ENCODE results near the gene LCORL. TPM values are rescaled to one million over a fixed set of nuclear protein-coding genes. Genes with fewer than 3 reads are reported as not detected.
"Not testable (repeated sequence)": the region's sequence is repeated elsewhere in the genome, so short reads cannot be mapped to it uniquely, and the experiment has no call there.

The LCORL gene
- total RNA-seq, 1 experiment from 2014 or later: 13.8 TPM

DNA sequence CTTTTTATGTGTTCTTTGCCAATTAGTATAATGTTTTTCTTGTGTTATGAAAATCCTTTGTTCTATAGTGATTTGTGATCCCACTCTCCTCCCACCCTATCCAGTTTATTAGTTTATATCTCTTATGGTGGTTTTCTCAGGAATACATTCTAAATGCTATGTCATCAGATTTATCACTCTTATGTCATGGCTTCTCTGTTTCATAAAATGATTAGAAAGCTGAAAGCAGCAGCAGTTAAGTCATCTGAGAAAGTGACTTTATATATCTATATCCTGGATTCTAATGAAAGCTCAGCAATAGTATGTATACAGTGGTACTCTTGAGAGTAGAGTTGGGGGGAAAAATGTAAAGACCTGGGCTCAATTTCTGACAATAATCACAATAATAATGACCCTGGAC, 169.6 kb downstream of the LCORL start:
- intact Hi-C loops (cut with micrococcal nuclease; ENCODE audit: unreplicated experiment): no loop called here
- Histone ChIP-seq H3K27ac (no peak overlapping the region), H3K9me3 (ENCODE audit: insufficient read depth, low read depth) (no peaks in the 10 kb centered on the region), H3K36me3 (ENCODE audit: low read depth) (no peaks in the 10 kb centered on the region), H3K4me1 (replicated peaks; ENCODE audit: insufficient read depth) (no peaks in the 10 kb centered on the region), H2AFZ (no peak overlapping the region), H3K79me2 (ENCODE audit: low read depth) (no peaks in the 10 kb centered on the region), H3K4me2 (no peak overlapping the region), H4K20me1 (ENCODE audit: insufficient read depth) (no peaks in the 10 kb centered on the region), H3K4me3 (no peak overlapping the region), H3K27me3 (ENCODE audit: insufficient read depth, low read depth) (no peaks in the 10 kb centered on the region), H3K9me2 (ENCODE audit: insufficient read depth) (no peaks in the 10 kb centered on the region), H3F3A (ENCODE audit: insufficient read depth, low read depth) (no peaks in the 10 kb centered on the region)
- no peak for DNase-seq
- BruUV-seq (replicated peaks): no TSS peak
- TF ChIP-seq, protein P1, sequence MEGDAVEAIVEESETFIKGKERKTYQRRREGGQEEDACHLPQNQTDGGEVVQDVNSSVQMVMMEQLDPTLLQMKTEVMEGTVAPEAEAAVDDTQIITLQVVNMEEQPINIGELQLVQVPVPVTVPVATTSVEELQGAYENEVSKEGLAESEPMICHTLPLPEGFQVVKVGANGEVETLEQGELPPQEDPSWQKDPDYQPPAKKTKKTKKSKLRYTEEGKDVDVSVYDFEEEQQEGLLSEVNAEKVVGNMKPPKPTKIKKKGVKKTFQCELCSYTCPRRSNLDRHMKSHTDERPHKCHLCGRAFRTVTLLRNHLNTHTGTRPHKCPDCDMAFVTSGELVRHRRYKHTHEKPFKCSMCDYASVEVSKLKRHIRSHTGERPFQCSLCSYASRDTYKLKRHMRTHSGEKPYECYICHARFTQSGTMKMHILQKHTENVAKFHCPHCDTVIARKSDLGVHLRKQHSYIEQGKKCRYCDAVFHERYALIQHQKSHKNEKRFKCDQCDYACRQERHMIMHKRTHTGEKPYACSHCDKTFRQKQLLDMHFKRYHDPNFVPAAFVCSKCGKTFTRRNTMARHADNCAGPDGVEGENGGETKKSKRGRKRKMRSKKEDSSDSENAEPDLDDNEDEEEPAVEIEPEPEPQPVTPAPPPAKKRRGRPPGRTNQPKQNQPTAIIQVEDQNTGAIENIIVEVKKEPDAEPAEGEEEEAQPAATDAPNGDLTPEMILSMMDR (conservative IDR thresholded peaks at IDR 0.05): no peak
- TF ChIP-seq EZH2 (IDR thresholded peaks at IDR 0.05; ENCODE audit: low read depth): no peak
- CTCF ChIA-PET: no interaction called here
- POLR2A ChIA-PET (ENCODE audit: unreplicated experiment): no interaction called here

DNA sequence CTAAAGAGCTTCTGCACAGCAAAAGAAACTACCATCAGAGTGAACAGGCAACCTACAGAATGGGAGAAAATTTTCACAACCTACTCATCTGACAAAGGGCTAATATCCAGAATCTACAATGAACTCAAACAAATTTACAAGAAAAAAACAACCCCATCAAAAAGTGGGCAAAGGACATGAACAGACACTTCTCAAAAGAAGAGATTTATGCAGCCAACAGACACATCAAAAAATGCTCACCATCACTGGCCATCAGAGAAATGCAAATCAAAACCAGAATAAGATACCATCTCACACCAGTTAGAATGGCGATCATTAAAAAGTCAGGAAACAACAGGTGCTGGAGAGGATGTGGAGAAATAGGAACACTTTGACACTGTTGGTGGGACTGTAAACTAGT, 171.3 kb downstream of the LCORL start:
- H3K79me2 ChIP-seq (ENCODE audit: low read depth); H3F3A ChIP-seq (ENCODE audit: insufficient read depth, low read depth); H3K27me3 ChIP-seq (ENCODE audit: insufficient read depth, low read depth); H3K4me2 ChIP-seq; H3K9me3 ChIP-seq (ENCODE audit: insufficient read depth, low read depth); H3K36me3 ChIP-seq (ENCODE audit: low read depth); DNase-seq; POLR2A ChIA-PET (ENCODE audit: unreplicated experiment); H4K20me1 ChIP-seq (ENCODE audit: insufficient read depth); H3K27ac ChIP-seq; H2AFZ ChIP-seq; H3K9me2 ChIP-seq (ENCODE audit: insufficient read depth); intact Hi-C loops (cut with micrococcal nuclease; ENCODE audit: unreplicated experiment); H3K4me3 ChIP-seq; BruUV-seq (replicated peaks); H3K4me1 ChIP-seq (replicated peaks; ENCODE audit: insufficient read depth); CTCF ChIA-PET: not testable (repeated sequence)

DNA sequence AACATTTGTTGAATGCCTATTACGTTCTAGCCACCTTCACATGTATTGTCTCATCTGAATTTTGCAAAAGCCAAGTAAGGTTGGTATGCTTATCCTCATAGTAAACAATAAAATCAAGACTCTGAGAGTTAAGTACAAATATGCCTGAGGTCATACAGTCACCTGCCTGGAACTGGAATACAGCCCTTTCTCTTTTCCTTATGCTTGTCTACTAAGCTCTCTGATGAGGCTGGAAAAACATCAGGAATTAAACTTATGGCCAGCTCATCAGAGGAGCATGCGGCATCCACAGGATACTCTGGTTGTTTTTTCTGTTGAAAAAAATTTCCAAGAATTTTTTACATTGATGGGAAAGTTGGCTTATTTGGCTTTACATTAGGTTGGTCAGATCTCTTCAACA, 175.3 kb downstream of the LCORL start:
- no peaks in the 10 kb centered on the region for H3K9me2 ChIP-seq (ENCODE audit: insufficient read depth)
- H2AFZ ChIP-seq: no peak overlapping the region
- ChIA-PET CTCF (no interaction called here), POLR2A (ENCODE audit: unreplicated experiment) (no interaction called here)
- 0 out of 2 replicates have a peak, but pooled peaks cover 5% of the 10 kb centered on the region for H3K36me3 ChIP-seq (ENCODE audit: low read depth)
- no TSS peak for BruUV-seq (replicated peaks)
- no peak overlapping the region for H3K4me3 ChIP-seq
- no peak overlapping the region for H3K4me2 ChIP-seq
- no peaks in the 10 kb centered on the region for H4K20me1 ChIP-seq (ENCODE audit: insufficient read depth)
- no peaks in the 10 kb centered on the region for H3K9me3 ChIP-seq (ENCODE audit: insufficient read depth, low read depth)
- TF ChIP-seq EZH2 (IDR thresholded peaks at IDR 0.05; ENCODE audit: low read depth): no peak
- TF ChIP-seq, protein P1 (conservative IDR thresholded peaks at IDR 0.05): no peak
- no peaks in the 10 kb centered on the region for H3K4me1 ChIP-seq (replicated peaks; ENCODE audit: insufficient read depth)
- H3K79me2 ChIP-seq (ENCODE audit: low read depth): no peaks in the 10 kb centered on the region
- intact Hi-C loops (cut with micrococcal nuclease; ENCODE audit: unreplicated experiment): no loop called here
- H3F3A ChIP-seq (ENCODE audit: insufficient read depth, low read depth): no peaks in the 10 kb centered on the region
- H3K27ac ChIP-seq: no peak overlapping the region
- DNase-seq: no peak
- no peaks in the 10 kb centered on the region for H3K27me3 ChIP-seq (ENCODE audit: insufficient read depth, low read depth)

DNA sequence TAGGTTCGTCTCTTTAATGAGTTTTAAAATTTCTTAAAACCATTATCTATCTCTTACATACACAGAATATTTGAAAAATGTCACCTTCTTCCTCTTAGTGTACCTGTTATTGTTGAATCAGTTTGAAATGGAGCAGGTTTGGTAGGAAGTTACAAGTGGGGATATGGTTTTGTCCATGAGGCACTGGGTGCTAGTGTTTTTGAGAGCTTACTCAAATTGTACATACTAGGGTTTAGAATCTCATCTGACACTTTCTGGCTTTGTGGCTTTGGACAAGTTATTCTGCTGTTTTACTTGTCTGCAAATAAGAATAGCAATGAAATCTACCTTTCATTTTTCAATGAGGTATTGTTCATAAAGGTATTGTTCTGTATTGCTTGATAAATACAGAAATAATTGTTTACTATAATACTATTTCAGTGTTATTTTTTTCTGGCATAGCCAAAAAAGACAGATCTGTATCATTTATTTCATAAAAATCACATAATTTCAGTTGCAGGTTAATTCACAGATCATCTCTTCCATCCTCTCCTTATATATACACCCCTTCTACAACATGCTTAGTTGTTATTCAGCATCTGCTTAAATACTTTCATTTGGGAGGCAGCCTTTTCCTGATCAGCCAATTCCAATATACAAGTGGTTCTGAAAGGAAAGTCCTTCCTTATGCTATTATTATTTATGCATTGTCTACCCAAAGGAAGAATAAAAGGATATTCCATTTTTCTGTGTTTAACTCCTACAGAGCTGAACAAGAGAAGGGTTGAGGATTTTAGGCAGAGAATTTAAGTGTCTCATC, 197.5 kb downstream of the LCORL start:
- no peak for TF ChIP-seq EZH2 (IDR thresholded peaks at IDR 0.05; ENCODE audit: low read depth)
- Histone ChIP-seq H3F3A (ENCODE audit: insufficient read depth, low read depth) (no peaks in the 10 kb centered on the region), H3K4me3 (no peak overlapping the region), H2AFZ (no peak overlapping the region), H3K4me1 (replicated peaks; ENCODE audit: insufficient read depth) (no peaks in the 10 kb centered on the region), H3K27ac (no peak overlapping the region), H3K79me2 (ENCODE audit: low read depth) (no peaks in the 10 kb centered on the region), H3K36me3 (ENCODE audit: low read depth) (peaks cover 8% of the 10 kb centered on the region; the same call in 1 of the 2 replicates), H3K9me3 (ENCODE audit: insufficient read depth, low read depth) (no peaks in the 10 kb centered on the region), H3K4me2 (no peak overlapping the region), H4K20me1 (ENCODE audit: insufficient read depth) (no peaks in the 10 kb centered on the region), H3K9me2 (ENCODE audit: insufficient read depth) (no peaks in the 10 kb centered on the region), H3K27me3 (ENCODE audit: insufficient read depth, low read depth) (no peaks in the 10 kb centered on the region)
- CTCF ChIA-PET: no interaction called here
- intact Hi-C loops (cut with micrococcal nuclease; ENCODE audit: unreplicated experiment): loop anchor here (2.0 kb wide), 1 partner anchor 17 kb away; no protein-coding TSS in a partner anchor
- BruUV-seq (replicated peaks): no TSS peak
- POLR2A ChIA-PET (ENCODE audit: unreplicated experiment): no interaction called here
- no peak for DNase-seq

Measured in PC-9 (cell line).